ENCODE measurements around the gene LCAT.

The LCAT gene

DNA sequence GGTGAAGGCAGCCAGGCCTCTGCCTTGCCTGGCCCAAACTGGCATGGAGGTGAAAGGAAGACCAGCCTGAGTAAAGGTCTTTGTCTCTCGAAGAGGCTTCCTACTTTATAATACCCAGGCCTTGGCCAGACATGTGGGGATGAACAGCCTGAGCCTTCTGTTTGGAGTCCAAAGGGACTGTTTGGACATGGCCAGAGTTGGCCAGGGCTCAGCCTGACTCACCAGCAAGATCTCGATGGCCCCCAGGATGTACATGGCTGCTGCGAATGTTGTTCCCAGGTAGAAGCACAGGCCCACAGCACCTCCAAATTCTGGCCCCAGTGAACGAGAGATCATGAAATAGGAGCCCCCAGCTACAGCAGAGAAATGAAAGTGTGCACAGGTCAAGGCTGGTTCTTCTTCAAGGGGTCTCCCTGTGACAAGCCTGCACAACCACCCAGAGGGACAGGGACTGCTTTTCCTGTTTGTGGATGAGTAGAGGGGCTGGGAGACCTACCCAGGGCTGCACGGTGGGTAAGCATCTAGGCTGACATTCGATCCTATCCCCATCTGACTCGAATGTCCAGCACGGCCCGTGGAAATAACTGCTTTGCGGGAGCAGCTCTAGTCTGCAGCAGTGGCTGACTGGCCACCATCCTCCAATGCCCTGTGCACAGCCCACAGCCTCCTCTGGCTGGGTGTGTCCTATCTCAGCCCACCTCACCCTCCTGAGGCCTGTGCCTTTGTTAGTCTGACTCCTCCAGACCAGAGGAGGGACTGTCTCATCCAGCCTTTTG lies 10.7 kb upstream of the LCAT start:
- H3K4me3 ChIP-seq (ENCODE audit: control insufficient read depth, low read depth, low read length) = no peak overlapping the region
- TF ChIP-seq CTCF (conservative IDR thresholded peaks at IDR 0.05; ENCODE audit: control insufficient read depth, insufficient read depth, low read depth, low read length) = no peak
- DNase-seq (ENCODE audit: low read depth) = no peak

GRCh38 chr16:67953641-67954375 lies 9.9 kb upstream of the LCAT start:
- TF ChIP-seq CTCF (conservative IDR thresholded peaks at IDR 0.05; ENCODE audit: control insufficient read depth, insufficient read depth, low read depth, low read length) = no peak
- no peak for DNase-seq (ENCODE audit: low read depth)
- H3K4me3 ChIP-seq (ENCODE audit: control insufficient read depth, low read depth, low read length) = no peak overlapping the region

DNA sequence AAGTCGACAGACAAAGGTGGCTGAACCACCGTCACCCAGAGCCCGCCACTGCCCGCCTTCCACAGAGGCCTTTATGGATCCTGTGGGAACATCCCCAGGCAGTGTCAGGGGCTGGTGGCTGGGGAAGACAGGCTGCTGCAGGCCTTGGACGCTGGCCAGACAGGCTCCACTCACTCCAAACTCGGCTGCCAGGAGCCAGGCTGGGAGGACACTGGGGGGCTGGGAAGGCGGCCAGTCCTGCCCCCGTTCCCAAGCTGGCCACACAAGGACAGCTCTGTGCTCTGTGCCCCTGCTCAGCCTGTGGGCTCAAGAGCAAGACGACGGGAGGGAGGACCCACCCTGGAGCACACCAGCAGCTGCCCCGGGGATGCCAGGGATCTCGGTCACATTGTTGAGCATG lies 7.6 kb upstream of the LCAT start:
- no peak for DNase-seq (ENCODE audit: low read depth)
- no peak for TF ChIP-seq CTCF (conservative IDR thresholded peaks at IDR 0.05; ENCODE audit: control insufficient read depth, insufficient read depth, low read depth, low read length)
- no peak overlapping the region for H3K4me3 ChIP-seq (ENCODE audit: control insufficient read depth, low read depth, low read length)

GRCh38 chr16:67950335-67950843 lies 6.5 kb upstream of the LCAT start:
- H3K4me3 ChIP-seq (ENCODE audit: control insufficient read depth, low read depth, low read length) = no peak overlapping the region
- DNase-seq (ENCODE audit: low read depth) = no peak
- TF ChIP-seq CTCF (conservative IDR thresholded peaks at IDR 0.05; ENCODE audit: control insufficient read depth, insufficient read depth, low read depth, low read length) = no peak

- H3K4me3 ChIP-seq (ENCODE audit: control insufficient read depth, low read depth, low read length) = no peak overlapping the region
- DNase-seq (ENCODE audit: low read depth) = no peak
- TF ChIP-seq CTCF (conservative IDR thresholded peaks at IDR 0.05; ENCODE audit: control insufficient read depth, insufficient read depth, low read depth, low read length) = no peak
These were observed 5.7 kb upstream of the LCAT start for GRCh38 chr16:67949645-67950044.

DNA sequence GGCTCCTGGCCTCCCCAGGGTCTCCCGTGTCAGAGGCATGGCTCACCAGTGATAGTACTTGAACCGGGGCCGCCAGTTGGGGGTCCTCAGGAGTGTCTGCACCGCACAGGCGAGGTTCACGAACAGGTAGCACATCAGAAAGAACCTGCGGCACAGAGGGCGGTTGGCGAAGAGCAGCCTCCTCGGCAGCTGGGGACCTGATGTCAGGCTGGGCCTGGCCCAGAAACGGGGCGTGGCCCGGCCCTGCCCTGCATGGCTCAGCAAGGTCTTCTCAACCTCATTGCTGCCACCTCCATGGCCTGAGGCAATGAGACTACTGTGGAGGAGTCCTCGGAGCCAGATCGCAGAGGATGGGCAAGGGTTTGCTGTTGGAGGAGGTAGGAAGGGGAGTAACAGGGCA lies 4.1 kb upstream of the LCAT start:
- no peak for TF ChIP-seq CTCF (conservative IDR thresholded peaks at IDR 0.05; ENCODE audit: control insufficient read depth, insufficient read depth, low read depth, low read length)
- H3K4me3 ChIP-seq (ENCODE audit: control insufficient read depth, low read depth, low read length) = no peak overlapping the region
- DNase-seq (ENCODE audit: low read depth) = no peak
